Pulmonary artery endothelial cell (primary cell): ENCODE measurements around the gene DOCK2. TPM values are rescaled to one million over a fixed set of nuclear protein-coding genes. Genes with fewer than 3 reads are reported as not detected.
"Not testable (repeated sequence)": the region's sequence is repeated elsewhere in the genome, so short reads cannot be mapped to it uniquely, and the experiment has no call there.

Experiments used
- DNase-seq: peaks from one replicate; pipeline ENCODE4 v3.0.0-alpha.2; 2011; ENCODE audit warnings: low read depth, low spot score
- total RNA-seq: library from RNA; depleted of rRNA; stranded (reverse); fragments of >200 nt; gene quantifications from 2 replicates; pipeline ENCODE4 v1.2.3, GENCODE V29; 2014

The DOCK2 gene
- total RNA-seq, 1 donor from 2014 or later, result 0.20 TPM

DNA sequence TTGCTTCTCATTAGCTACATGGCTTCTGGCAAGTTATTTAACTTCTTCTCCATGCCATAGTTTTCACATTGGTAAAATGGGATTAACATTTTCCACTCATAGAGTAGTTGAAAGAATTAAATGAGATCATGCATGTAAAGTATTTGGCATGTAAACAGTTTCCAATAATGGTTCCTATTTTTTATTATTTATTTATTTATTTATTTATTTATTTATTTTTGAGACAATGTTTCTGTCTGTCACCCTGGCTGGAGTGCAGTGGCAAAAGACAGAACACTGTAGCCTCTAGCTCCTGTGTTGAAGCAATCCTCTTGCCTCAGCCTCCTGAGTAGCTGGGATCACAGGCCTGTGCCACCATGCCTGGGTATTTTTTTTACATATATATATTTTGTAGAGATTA is 117.7 kb downstream of the DOCK2 start:
- DNase-seq, result no peak

DNA sequence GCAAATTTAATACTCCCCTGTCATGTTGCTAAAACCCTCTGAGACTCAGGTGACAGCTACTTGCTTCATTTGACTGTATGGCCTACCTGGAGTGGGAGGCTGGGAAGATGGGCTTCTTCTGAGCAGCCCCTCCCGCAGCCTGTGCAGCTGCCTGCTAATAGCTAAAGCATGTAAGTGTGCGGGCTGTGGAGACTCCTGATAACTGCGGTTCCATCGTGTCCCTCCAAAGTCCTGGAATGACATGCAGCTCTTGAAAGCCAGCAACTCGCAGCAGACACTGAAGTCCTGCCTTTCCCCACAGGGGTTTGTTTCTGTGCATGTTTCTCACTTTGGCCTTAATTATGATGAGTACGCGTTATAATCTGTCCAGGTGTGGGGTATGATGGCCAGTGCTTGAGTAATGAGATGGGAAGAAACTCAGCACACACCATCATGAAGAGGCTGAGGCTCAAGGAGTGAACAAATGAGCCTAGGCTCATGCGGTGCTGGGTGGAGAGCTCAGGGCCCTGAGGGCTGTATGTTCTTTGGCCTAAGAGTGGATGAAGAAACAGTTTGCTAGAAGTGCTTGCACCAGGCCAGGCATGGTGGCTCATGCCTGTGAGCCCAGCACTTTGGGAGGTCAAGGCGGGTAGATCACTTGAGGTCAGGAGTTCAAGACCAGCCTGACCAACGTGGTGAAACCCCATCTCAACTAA is 119.1 kb downstream of the DOCK2 start:
- DNase-seq, result no peak

DNA sequence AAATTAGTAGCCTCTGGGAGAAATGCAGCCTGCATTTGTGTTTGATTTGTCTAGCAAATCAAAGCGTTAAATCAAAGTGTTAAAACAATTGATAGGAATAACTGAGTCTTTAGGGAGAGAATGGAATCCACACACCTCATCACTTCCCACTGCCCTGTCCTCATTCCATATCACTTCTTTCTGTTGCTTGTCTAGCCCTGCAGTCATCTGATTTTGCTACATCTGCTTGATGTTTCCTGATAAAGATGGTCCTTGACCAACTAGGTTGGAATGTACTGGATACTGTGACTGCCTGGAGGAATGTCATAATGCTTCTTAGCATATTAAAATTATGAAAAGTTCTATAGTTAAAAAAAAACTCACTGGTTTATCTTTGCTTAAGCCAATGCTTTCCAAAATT is 119.9 kb downstream of the DOCK2 start:
- no peak for DNase-seq

DNA sequence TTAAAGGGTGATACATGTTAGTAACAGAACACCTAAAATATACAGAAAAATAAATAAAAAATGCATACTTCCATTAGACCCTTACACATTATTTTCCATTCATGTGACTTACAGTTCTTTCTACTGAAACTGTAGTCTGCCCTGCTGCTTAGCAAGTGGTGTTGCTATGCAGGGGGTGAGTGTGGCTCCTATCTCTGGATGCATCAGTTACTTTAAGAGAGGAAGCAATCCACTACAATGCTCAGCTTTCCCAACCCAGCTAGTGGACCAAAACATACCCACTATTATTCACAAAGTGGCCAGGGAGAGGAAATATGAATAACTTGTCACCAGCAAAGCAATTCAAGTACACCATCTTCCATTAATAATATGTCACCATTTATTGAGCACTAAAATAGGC is 121.8 kb downstream of the DOCK2 start:
- DNase-seq, result no peak

DNA sequence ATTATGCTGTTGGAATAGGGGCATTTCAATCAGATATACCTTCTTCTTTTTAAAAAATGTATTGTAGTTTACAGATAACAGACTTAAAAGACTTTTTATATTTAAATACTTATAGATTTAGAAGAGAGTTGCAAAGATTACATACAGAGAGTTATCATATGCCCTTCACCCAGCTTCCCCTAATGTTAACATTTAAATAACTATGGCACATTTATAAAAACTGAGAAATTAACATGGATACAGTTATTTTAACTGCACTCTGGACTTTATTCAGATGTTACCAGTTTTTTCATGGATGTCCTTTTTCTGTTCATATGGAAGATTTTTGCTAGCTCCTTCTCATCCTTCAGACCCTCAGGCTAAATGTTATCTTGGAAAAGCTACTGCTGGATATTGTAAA is 123.2 kb downstream of the DOCK2 start:
- no peak for DNase-seq

DNA sequence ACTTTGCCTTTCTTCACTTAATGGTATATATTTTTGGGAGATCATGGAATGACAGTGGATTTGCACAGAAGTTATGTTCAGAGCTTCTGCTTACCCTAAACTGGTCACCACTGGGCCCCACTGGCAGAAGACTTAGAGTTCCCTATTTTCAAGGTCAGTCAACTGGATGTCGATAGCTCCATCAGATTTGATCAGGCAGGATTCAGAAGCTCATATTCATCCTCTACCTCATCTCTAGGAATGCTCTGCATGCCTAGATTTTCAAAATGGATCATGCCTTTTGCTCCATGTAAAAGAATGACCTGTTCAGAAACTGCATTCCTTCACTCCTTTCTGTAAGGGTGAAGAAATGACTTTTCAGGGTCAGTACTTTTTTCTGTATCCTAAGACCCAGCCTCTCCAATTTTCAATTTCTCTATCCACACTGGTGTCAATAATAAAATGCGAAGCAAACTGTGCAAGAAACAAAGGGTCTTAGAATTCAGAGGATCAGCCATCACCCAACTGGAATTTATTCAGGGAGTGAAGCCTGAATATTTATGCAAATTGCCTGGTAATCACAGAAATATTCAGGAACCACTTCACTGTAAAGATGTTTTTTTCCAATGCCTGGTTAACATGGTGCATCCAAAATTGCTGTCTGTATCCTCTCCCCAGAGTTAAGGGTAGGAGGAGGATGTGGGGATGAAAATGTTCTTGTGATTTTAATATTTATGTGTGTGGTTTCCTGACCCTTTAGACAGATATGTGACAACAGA is 125.4 kb downstream of the DOCK2 start:
- no peak for DNase-seq

DNA sequence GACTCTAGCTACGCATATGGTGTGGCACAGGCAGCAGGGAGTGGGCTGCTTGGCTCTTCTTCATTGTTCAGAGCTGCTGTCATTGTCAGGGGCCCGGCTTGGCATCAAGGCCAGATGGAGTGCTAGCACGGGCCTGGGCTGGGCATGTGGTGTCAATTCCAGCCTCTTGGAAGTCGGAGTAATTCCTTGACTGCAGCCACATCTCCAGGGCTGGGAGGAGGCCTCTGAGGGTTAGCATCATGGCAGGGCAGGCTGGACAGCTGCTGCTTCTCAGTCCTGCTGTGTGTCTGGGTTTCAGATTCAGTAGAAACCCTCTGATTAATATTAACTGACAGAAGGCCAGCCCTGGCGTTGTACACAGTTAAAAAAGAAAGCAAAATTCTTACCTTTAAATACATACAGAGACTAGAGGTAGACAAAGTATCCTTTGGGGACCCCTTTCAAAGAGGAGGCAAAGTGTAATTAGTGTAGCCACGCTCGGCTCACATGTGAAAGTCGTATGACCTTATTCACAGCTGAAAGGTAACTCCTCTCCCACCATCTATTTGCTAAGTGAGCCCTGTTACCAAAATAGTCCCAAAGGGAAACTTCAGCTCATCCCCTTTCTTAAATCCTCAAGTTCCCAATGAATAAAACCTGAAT is 126.4 kb downstream of the DOCK2 start:
- DNase-seq, result no peak

DNA sequence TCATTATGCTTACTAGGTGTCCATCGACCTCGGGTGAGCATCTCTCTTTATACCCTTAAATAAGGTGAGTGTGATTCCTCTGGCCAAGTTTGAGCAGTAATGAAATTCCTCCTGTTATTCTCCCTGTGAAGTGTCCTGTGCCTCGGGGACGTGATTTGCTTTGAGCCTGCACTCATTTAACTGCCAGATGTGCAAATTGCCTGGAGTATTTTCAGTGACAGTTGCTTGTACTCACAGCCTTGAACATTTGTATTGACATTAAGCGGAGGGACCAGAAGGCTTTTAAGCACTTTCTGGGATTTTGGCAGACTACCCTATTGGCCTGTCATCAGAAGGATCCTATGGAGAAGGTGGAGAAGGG is 126.9 kb downstream of the DOCK2 start:
- DNase-seq, result no peak

DNA sequence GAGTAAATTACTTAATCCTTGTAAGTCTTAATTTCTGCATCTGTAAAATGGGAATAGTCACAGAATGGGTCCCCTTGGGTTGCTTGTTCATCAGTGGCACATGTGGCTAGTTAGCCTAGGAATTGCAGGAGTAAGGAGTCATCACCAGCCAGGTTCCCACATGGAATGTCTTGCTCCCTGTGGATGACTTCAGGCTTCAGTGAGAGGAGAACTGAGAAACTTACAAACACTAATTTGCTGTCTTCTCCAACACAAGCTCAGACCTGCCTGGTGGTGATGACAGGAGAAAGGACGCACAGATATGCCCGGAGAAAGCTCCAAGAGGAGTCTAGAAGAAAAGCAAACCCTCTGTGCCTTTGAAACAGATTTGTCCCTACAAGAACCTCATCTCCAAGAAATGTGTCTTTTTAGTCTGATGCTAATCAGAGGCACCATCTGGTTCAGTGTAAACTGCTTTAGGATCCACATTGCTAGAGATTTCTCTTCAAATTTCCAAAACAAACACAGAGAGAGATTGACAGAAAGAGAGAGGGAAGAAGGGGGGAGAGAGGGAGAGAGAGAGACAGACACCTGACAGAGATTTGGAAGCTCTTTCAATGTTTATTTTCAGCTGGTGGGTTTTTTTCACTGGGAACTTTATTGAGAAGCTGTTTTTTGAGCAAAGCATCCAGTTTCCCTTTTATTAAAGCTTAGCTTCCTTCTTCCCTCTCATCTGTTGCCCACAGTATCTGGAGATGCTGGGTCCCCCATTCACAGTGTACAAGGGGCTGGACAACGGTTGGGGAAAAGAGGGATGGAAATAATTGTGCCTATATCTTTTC is 128.3 kb downstream of the DOCK2 start:
- no peak for DNase-seq

DNA sequence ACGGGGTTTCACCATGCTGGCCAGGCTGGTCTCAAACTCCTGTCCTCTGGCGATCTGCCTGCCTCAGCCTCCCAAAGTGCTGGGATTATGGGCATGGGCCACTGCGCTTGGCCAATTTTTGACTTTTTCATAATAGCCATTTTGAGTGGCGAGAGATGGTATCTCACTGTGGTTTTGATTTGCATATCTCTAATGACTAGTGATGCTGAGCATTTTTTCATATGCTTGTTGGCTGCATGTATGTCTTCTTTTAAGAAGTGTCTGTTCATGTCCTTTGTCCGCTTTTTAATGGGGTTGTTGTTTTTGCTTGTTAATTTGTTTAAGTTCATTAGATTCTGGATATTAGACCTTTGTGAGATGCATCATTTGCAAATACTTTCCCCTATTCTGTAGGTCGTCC is 129.9 kb downstream of the DOCK2 start:
- DNase-seq, result not testable (repeated sequence)

DNA sequence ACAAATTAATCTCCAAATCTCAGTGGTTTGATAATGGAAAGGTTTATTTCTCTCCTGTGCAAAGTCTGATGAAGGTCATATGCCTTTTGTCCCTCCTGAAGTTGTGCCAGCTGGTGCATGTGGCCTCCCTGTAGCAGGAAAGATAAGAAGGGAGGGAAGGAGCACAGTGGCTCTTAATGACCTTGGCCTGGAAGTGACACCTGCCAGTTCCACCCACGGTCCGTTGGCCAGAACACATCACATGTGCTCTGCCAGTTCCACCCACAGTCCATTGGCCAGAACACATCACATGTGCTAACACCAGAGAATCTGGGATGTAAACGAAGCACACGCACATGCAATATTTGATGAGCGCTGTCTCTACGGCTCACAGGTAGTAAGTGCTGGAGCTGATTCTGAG is 130.9 kb downstream of the DOCK2 start:
- no peak for DNase-seq

DNA sequence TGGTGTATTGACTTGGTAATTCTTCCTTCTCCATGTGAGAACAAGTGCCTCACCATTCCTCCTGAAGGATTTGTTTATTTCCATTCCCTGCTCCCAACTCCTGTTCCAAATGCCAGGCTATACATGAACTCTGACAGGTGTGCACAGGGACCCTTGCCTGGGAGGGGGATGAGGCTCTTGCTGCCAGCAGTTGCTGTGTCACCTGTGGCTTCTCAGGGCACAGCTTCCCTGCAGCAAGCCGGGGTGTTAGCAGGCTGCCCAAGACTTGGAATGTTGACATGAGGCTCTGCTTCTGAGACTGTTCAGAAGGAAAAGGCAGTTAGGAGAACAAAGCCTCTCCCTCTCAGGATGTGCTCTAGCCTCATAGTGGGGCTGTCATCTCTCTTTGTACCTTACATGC is 131.3 kb downstream of the DOCK2 start:
- DNase-seq, result no peak

DNA sequence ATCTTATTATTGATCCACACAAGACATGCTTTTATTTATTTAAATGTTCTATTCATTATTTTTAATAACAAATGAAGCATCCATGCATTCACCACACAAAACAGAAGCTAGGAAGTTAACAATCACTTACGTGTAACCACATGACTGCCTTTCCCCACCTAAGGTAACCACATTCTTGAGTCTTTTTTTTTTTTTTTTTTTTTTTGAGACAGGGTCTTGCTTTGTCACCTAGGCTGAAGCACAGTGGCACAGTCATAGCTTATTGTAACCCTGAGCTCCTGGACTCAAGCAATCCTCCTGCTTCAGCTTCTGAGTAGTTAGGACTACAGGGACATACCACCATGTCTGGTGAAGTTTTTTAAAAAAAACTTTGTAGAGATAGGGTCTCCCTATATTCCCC is 133.0 kb downstream of the DOCK2 start:
- DNase-seq, result no peak

DNA sequence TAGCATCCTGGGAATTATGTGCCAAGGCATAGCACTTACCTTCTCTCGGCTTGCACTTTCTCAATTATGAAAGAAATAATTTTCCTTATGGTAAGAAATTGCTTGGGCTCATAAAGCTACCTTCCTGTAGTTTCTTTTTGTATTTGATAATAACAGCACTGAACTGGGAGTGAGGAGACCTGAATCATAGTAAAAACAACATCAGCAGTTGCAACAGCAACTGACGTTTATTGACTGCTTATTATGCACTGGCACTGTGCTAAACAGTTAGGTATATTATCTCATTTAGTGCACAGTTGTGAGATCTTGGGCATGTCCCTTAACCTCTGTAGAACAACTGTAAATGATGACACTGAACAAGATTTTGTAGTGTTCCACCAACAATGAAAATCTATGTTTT is 135.2 kb downstream of the DOCK2 start:
- DNase-seq, result no peak

DNA sequence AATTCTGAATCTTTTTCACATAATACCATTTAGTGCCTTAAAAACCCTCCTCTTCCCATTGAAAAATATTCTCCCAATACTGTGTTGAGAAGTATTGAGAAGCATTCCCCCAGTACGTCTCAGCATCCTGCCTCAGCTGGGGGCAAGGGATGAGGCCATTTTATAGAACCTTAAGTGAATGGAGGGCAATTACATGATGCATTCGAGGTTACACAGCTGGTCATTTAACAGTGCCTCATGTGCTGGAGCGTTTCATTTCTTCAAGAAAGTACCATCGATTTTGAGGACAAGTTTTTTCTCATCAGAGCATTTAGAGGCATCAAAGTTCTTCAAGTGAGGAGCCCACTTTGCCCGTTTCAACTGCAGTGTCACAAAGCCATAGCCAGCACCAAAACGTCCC is 135.6 kb downstream of the DOCK2 start:
- no peak for DNase-seq

DNA sequence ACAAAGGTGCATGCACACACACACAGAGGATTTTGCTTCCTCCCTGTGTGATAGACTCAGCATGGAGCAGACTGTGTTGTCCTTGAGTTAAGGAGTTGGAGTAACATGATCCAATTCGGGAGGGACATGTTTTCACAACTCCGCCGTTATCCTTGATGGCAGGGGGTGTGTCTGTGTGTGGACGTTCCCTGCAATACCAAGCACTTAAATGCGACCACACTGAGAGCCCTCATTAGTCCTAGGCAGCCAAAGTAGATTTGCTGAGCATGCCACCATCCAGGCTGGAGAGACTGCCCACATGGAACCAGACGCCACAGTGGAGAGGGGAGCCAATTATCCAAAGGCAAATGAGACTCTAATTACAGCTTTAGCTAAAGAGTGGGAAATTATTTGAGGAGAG is 140.1 kb downstream of the DOCK2 start:
- DNase-seq, result no peak

DNA sequence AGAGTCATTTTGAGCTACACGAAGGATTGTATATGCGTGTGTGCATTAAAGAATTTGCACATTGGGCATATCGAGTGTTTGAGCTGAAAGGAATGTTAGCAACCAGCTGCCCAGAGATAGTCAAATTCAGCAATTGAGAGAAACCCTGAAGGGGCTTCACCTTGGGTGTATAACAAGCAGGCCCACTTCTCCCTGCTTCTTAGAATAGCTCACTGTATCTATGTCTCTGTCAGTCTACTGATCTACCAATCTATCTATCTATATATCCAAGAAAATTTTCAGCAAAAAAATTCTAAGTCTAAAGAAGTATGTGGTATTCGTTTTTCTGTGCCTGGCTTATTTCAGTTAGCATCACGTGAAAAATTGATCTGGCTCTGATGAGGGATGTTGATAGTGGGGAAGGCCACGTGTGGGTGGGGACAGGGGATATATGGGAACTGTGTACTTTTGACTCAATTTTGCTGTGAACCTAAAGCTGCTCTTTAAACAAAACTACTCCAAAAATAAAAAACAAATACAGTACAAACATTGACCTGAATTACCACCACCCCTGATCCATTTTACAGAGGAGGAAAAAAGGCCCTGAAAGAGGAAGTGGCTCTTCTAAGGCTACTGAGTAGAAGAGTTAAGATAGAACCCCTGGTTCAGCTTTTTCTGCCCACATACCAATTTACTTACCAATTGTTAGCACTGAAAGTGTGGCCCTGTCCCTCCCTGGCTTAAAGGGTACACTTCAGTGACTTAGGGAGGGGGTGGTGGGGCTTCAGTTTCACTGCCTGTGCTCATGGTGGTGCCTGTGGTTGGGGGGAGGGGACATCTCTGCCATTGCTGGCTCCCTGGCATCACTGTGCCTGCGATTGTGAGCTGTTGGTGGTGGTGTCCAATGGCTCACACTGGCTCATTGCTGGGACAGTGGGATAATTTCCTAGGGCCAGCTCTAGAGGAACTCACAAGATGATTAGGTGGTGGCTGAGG is 141.8 kb downstream of the DOCK2 start:
- DNase-seq, result no peak

DNA sequence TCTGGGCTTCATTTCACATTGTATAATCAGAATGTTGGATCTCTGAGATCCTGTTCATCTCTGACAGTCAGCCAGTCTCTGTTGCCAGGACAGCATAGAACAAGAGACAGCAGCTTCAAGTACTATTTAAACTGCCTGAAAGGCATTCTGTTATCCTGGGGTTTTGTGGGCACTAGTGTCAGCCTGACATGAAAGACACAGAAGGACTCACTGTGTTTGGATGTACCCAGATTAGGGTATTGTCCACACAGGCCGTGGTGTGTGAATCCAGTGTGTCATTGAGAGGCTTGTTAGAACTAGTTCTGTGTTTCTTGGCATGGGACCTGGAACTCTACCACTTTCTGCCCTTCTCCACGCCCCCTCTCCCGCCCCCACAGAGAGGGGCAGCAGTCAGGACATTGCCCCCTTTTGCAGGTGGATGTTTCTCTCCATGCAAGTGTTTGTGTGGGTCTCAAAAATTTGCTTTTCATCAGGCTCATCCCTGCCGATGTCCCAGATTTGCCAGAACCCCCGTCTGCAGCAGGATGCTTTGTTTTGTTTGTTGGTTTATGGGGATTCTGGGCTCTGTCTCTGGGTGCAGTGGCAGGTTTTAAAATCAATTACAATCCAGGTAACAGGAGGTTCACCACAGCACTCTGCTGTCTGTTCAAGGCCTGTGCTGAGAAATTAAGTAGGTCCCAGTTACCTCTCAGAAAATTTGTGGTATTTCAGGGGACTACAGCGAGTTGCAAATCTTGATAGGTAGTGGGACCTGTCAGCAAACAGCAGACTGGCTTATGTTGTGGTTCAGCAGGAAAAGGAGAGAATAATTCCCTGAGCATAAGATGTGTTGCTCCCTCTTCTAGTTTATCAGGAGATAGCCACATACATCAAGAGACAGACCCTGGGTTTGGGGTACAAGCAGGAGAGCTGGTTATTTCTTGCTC is 144.6 kb downstream of the DOCK2 start:
- DNase-seq, result no peak

DNA sequence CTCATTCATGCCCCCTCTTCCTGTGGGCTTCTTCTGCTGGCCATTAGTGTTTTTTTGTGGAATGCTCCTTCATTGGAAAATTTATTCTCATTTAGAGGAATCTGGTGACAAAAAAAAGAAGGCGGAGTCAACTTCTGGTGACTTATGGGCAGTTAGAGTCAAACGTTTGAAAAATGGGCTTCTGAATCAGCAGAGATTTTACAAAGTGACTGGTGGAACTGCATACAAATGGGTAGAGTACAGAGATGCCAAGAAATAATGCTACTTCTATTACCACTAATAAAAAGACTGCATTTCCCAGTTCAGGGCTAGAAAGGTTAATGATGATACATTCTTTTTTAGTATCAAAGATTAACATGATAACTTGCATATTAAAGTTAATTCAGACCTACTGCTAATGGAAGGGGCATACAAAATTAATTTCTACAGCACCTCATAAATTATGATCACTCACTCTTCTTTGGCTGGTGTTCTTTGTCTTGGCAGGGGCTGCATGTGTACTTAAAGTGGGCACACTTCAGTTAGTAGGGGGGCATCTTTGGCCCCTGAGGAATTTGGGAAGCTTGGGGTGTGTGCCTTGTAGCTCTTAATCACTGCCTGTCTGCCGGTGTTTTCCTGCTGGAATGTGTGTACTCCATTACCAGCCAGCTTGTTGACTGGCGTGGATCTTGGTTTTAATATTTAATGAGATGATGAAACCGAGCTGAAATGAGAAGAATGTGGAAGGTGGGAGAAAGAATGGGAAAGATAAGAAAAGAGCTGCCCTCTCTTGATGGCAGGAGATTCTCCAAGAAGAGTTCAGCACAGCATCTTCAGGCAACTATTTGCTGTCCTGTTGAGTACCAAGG is 148.9 kb downstream of the DOCK2 start:
- no peak for DNase-seq
